Measurements from ENCODE around the gene PCK2.

DNA sequence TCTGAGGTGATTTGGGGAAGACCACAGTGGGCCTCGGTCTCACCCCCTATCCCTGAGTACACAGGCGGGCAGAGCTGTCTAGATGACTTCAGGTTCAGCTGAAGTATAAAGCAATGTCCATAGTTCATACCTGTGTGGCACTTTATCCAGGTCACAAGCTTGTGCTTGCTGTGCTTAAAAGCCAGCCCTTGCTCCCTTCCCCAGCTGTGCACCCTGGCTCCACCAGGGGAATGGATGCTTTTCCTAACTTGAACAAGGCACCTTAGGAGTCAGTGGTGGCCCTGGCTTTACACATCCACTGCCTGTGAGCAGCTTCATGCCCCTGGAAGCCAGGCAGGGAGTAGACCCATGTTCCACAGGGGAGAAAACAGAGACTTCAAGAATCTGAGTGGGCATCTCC lies 36.8 kb upstream of the PCK2 start:
- TF ChIP-seq SIN3A (conservative IDR thresholded peaks at IDR 0.05 in 1 of 2, IDR thresholded peaks at IDR 0.05 in 1 of 2; ENCODE audit: low read depth in 1 of 2, low read length in 2 of 2) (no peak), EZH2 (IDR thresholded peaks at IDR 0.05; ENCODE audit: low read depth, low read length, severe bottlenecking) (no peak), TEAD4 (IDR thresholded peaks at IDR 0.05; ENCODE audit: low read depth, low read length) (no peak), POLR2A (IDR thresholded peaks at IDR 0.05; ENCODE audit: control extremely low read depth in 1 of 2, low read depth in 2 of 2, low read length in 2 of 2) (no peak), KDM1A (IDR thresholded peaks at IDR 0.05; ENCODE audit: borderline replicate concordance, low read length) (no peak), CEBPB (IDR thresholded peaks at IDR 0.05; ENCODE audit: low read depth, low read length) (no peak)
- TF ChIP-seq, protein P1, sequence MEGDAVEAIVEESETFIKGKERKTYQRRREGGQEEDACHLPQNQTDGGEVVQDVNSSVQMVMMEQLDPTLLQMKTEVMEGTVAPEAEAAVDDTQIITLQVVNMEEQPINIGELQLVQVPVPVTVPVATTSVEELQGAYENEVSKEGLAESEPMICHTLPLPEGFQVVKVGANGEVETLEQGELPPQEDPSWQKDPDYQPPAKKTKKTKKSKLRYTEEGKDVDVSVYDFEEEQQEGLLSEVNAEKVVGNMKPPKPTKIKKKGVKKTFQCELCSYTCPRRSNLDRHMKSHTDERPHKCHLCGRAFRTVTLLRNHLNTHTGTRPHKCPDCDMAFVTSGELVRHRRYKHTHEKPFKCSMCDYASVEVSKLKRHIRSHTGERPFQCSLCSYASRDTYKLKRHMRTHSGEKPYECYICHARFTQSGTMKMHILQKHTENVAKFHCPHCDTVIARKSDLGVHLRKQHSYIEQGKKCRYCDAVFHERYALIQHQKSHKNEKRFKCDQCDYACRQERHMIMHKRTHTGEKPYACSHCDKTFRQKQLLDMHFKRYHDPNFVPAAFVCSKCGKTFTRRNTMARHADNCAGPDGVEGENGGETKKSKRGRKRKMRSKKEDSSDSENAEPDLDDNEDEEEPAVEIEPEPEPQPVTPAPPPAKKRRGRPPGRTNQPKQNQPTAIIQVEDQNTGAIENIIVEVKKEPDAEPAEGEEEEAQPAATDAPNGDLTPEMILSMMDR (IDR thresholded peaks at IDR 0.05; ENCODE audit: control extremely low read depth in 1 of 3, insufficient read depth in 1 of 3, low read depth in 1 of 3, low read length in 3 of 3), result no peak

Measured in H1 (cell line).